ENCODE results near the gene RAPGEF4. TPM values are rescaled to one million over a fixed set of nuclear protein-coding genes. Genes with fewer than 3 reads are reported as not detected.

The RAPGEF4 gene
- polyA plus RNA-seq, 2 donors: 1.7 to 3.1 TPM

GRCh38 chr2:172945510-172945850, 209.8 kb downstream of the RAPGEF4 start:
- Histone ChIP-seq H3K4me1 (ENCODE audit: control insufficient read depth in 2 of 2, insufficient read depth in 2 of 2, low read length in 1 of 2) (no peaks in the 10 kb centered on the region), H3K27me3 (ENCODE audit: control insufficient read depth in 1 of 2, insufficient read depth in 2 of 2, low read length in 2 of 2) (no peaks in the 10 kb centered on the region), H3K4me3 (ENCODE audit: low read depth in 1 of 2, low read length in 2 of 2) (no peak overlapping the region), H3K36me3 (ENCODE audit: control insufficient read depth in 2 of 2, insufficient read depth in 2 of 2, low read length in 1 of 2) (no peaks in the 10 kb centered on the region), H3K27ac (ENCODE audit: low read depth in 2 of 2, low read length in 1 of 2) (no peak overlapping the region), H3K9me3 (ENCODE audit: control insufficient read depth in 2 of 2, insufficient read depth in 1 of 2, low read depth in 1 of 2, low read length in 1 of 2) (no peaks in the 10 kb centered on the region)
- 80 to 91% methylated on average over 2 of the region's 2 CpGs for whole genome bisulfite sequencing, 2 donors

GRCh38 chr2:172947461-172948153, 212.0 kb downstream of the RAPGEF4 start:
- H3K36me3 ChIP-seq (ENCODE audit: control insufficient read depth in 2 of 2, insufficient read depth in 2 of 2, low read length in 1 of 2): no peaks in the 10 kb centered on the region
- H3K4me1 ChIP-seq (ENCODE audit: control insufficient read depth in 2 of 2, insufficient read depth in 2 of 2, low read length in 1 of 2): no peaks in the 10 kb centered on the region
- H3K4me3 ChIP-seq (ENCODE audit: low read depth in 1 of 2, low read length in 2 of 2): no peak overlapping the region
- H3K9me3 ChIP-seq (ENCODE audit: control insufficient read depth in 2 of 2, insufficient read depth in 1 of 2, low read depth in 1 of 2, low read length in 1 of 2): no peaks in the 10 kb centered on the region
- WGBS, 2 donors: 73 to 81% methylated on average over 3 of the region's 3 CpGs
- H3K27ac ChIP-seq (ENCODE audit: low read depth in 2 of 2, low read length in 1 of 2): no peak overlapping the region
- no peaks in the 10 kb centered on the region for H3K27me3 ChIP-seq (ENCODE audit: control insufficient read depth in 1 of 2, insufficient read depth in 2 of 2, low read length in 2 of 2)

- no peak overlapping the region for H3K27ac ChIP-seq (ENCODE audit: low read depth in 2 of 2, low read length in 1 of 2)
- no peak overlapping the region for H3K4me3 ChIP-seq (ENCODE audit: low read depth in 1 of 2, low read length in 2 of 2)
- no peaks in the 10 kb centered on the region for H3K27me3 ChIP-seq (ENCODE audit: control insufficient read depth in 1 of 2, insufficient read depth in 2 of 2, low read length in 2 of 2)
- no peaks in the 10 kb centered on the region for H3K9me3 ChIP-seq (ENCODE audit: control insufficient read depth in 2 of 2, insufficient read depth in 1 of 2, low read depth in 1 of 2, low read length in 1 of 2)
- H3K36me3 ChIP-seq (ENCODE audit: control insufficient read depth in 2 of 2, insufficient read depth in 2 of 2, low read length in 1 of 2): no peaks in the 10 kb centered on the region
- no peaks in the 10 kb centered on the region for H3K4me1 ChIP-seq (ENCODE audit: control insufficient read depth in 2 of 2, insufficient read depth in 2 of 2, low read length in 1 of 2)
These were observed 213.9 kb downstream of the RAPGEF4 start for GRCh38 chr2:172949522-172949921.

GRCh38 chr2:172950565-172950964, 214.9 kb downstream of the RAPGEF4 start:
- H3K27ac ChIP-seq (ENCODE audit: low read depth in 2 of 2, low read length in 1 of 2): no peak overlapping the region
- H3K4me1 ChIP-seq (ENCODE audit: control insufficient read depth in 2 of 2, insufficient read depth in 2 of 2, low read length in 1 of 2): peaks cover 0 to 2% of the 10 kb centered on the region in 2 donors
- no peaks in the 10 kb centered on the region for H3K36me3 ChIP-seq (ENCODE audit: control insufficient read depth in 2 of 2, insufficient read depth in 2 of 2, low read length in 1 of 2)
- no peaks in the 10 kb centered on the region for H3K27me3 ChIP-seq (ENCODE audit: control insufficient read depth in 1 of 2, insufficient read depth in 2 of 2, low read length in 2 of 2)
- peaks cover 0 to under 1% of the 10 kb centered on the region in 2 donors for H3K9me3 ChIP-seq (ENCODE audit: control insufficient read depth in 2 of 2, insufficient read depth in 1 of 2, low read depth in 1 of 2, low read length in 1 of 2)
- H3K4me3 ChIP-seq (ENCODE audit: low read depth in 1 of 2, low read length in 2 of 2): no peak overlapping the region

- 95 to 96% methylated on average over 2 of the region's 2 CpGs for WGBS, 2 donors
- H3K27me3 ChIP-seq (ENCODE audit: control insufficient read depth in 1 of 2, insufficient read depth in 2 of 2, low read length in 2 of 2): no peaks in the 10 kb centered on the region
These were observed 215.9 kb downstream of the RAPGEF4 start for GRCh38 chr2:172951554-172951953.

GRCh38 chr2:172953411-172953810, 217.8 kb downstream of the RAPGEF4 start:
- Histone ChIP-seq H3K36me3 (ENCODE audit: control insufficient read depth in 2 of 2, insufficient read depth in 2 of 2, low read length in 1 of 2) (no peaks in the 10 kb centered on the region), H3K9me3 (ENCODE audit: control insufficient read depth in 2 of 2, insufficient read depth in 1 of 2, low read depth in 1 of 2, low read length in 1 of 2) (peaks cover 0 to 2% of the 10 kb centered on the region in 2 donors), H3K27ac (ENCODE audit: low read depth in 2 of 2, low read length in 1 of 2) (no peak overlapping the region), H3K4me1 (ENCODE audit: control insufficient read depth in 2 of 2, insufficient read depth in 2 of 2, low read length in 1 of 2) (peaks cover 0 to 2% of the 10 kb centered on the region in 2 donors), H3K4me3 (ENCODE audit: low read depth in 1 of 2, low read length in 2 of 2) (no peak overlapping the region), H3K27me3 (ENCODE audit: control insufficient read depth in 1 of 2, insufficient read depth in 2 of 2, low read length in 2 of 2) (no peaks in the 10 kb centered on the region)
- WGBS, 2 donors: 63 to 65% methylated on average over 1 of the region's 1 CpG

More at GRCh38 chr2:172951554-172951953, 215.9 kb downstream of the RAPGEF4 start:
- Histone ChIP-seq H3K4me1 (ENCODE audit: control insufficient read depth in 2 of 2, insufficient read depth in 2 of 2, low read length in 1 of 2) (peaks cover 0 to 2% of the 10 kb centered on the region in 2 donors), H3K36me3 (ENCODE audit: control insufficient read depth in 2 of 2, insufficient read depth in 2 of 2, low read length in 1 of 2) (no peaks in the 10 kb centered on the region), H3K4me3 (ENCODE audit: low read depth in 1 of 2, low read length in 2 of 2) (no peak overlapping the region), H3K9me3 (ENCODE audit: control insufficient read depth in 2 of 2, insufficient read depth in 1 of 2, low read depth in 1 of 2, low read length in 1 of 2) (peaks cover 0 to 2% of the 10 kb centered on the region in 2 donors), H3K27ac (ENCODE audit: low read depth in 2 of 2, low read length in 1 of 2) (no peak overlapping the region)

- no peak overlapping the region for H3K27ac ChIP-seq (ENCODE audit: low read depth in 2 of 2, low read length in 1 of 2)
- H3K9me3 ChIP-seq (ENCODE audit: control insufficient read depth in 2 of 2, insufficient read depth in 1 of 2, low read depth in 1 of 2, low read length in 1 of 2): peaks cover 0 to 2% of the 10 kb centered on the region in 2 donors
- peaks cover 0 to 2% of the 10 kb centered on the region in 2 donors for H3K4me1 ChIP-seq (ENCODE audit: control insufficient read depth in 2 of 2, insufficient read depth in 2 of 2, low read length in 1 of 2)
- no peak overlapping the region for H3K4me3 ChIP-seq (ENCODE audit: low read depth in 1 of 2, low read length in 2 of 2)
- no peaks in the 10 kb centered on the region for H3K27me3 ChIP-seq (ENCODE audit: control insufficient read depth in 1 of 2, insufficient read depth in 2 of 2, low read length in 2 of 2)
- WGBS, 2 donors: 64 to 78% methylated on average over 5 of the region's 5 CpGs
- no peaks in the 10 kb centered on the region for H3K36me3 ChIP-seq (ENCODE audit: control insufficient read depth in 2 of 2, insufficient read depth in 2 of 2, low read length in 1 of 2)
These were observed 218.6 kb downstream of the RAPGEF4 start for GRCh38 chr2:172953970-172954852.

- Histone ChIP-seq H3K36me3 (ENCODE audit: control insufficient read depth in 2 of 2, insufficient read depth in 2 of 2, low read length in 1 of 2) (no peaks in the 10 kb centered on the region), H3K27ac (ENCODE audit: low read depth in 2 of 2, low read length in 1 of 2) (no peak overlapping the region), H3K27me3 (ENCODE audit: control insufficient read depth in 1 of 2, insufficient read depth in 2 of 2, low read length in 2 of 2) (no peaks in the 10 kb centered on the region), H3K4me1 (ENCODE audit: control insufficient read depth in 2 of 2, insufficient read depth in 2 of 2, low read length in 1 of 2) (peaks cover 0 to 2% of the 10 kb centered on the region in 2 donors), H3K4me3 (ENCODE audit: low read depth in 1 of 2, low read length in 2 of 2) (no peak overlapping the region), H3K9me3 (ENCODE audit: control insufficient read depth in 2 of 2, insufficient read depth in 1 of 2, low read depth in 1 of 2, low read length in 1 of 2) (peaks cover 0 to 2% of the 10 kb centered on the region in 2 donors)
- 80 to 82% methylated on average over 11 of the region's 11 CpGs for WGBS, 2 donors
These were observed 219.9 kb downstream of the RAPGEF4 start for GRCh38 chr2:172955587-172955986.

- no peak overlapping the region for H3K27ac ChIP-seq (ENCODE audit: low read depth in 2 of 2, low read length in 1 of 2)
- no peaks in the 10 kb centered on the region for H3K36me3 ChIP-seq (ENCODE audit: control insufficient read depth in 2 of 2, insufficient read depth in 2 of 2, low read length in 1 of 2)
- H3K9me3 ChIP-seq (ENCODE audit: control insufficient read depth in 2 of 2, insufficient read depth in 1 of 2, low read depth in 1 of 2, low read length in 1 of 2): peaks cover 0 to 2% of the 10 kb centered on the region in 2 donors
- H3K4me3 ChIP-seq (ENCODE audit: low read depth in 1 of 2, low read length in 2 of 2): no peak overlapping the region
- H3K4me1 ChIP-seq (ENCODE audit: control insufficient read depth in 2 of 2, insufficient read depth in 2 of 2, low read length in 1 of 2): peaks cover 0 to 2% of the 10 kb centered on the region in 2 donors
- H3K27me3 ChIP-seq (ENCODE audit: control insufficient read depth in 1 of 2, insufficient read depth in 2 of 2, low read length in 2 of 2): no peaks in the 10 kb centered on the region
These were observed 222.1 kb downstream of the RAPGEF4 start for GRCh38 chr2:172957734-172958133.

Measured in esophagus (tissue), 2 donors.